Measurements from ENCODE around the gene HM13. TPM values are rescaled to one million over a fixed set of nuclear protein-coding genes. Genes with fewer than 3 reads are reported as not detected.

The HM13 gene
- total and polyA plus RNA-seq, 12 donors = 27.5 to 102 (median 34.9) TPM

- intact Hi-C loops (cut with DNase I) = no loop called here
- peak overlapping the region; percentile 36 to 70 (median 55) for H3K4me3 ChIP-seq
- TF ChIP-seq CTCF (IDR thresholded peaks at IDR 0.05) = no peak
- peaks cover 0 to 31% (median 27%) of the 10 kb centered on the region in 7 donors for H3K27me3 ChIP-seq
- no peak for DNase-seq
- peaks cover 0 to 3% (median 0%) of the 10 kb centered on the region in 9 donors for H3K36me3 ChIP-seq
- H3K9me3 ChIP-seq = no peaks in the 10 kb centered on the region
- H3K27ac ChIP-seq = peak overlapping the region in 7 of 10 donors; percentile 50 to 89 (median 81)
- ATAC-seq = no peak
- peaks cover 0 to 35% (median 10%) of the 10 kb centered on the region in 9 donors for H3K4me1 ChIP-seq
- WGBS, 2 donors = 50 to 59% methylated on average over 6 of the region's 6 CpGs
These were observed 38.0 kb upstream of the HM13 start for GRCh38 chr20:31476294-31476585.

- TF ChIP-seq CTCF (IDR thresholded peaks at IDR 0.05) = no peak
- DNase-seq = peak in 1 of 2 donors; percentile 32
- Histone ChIP-seq H3K9me3 (no peaks in the 10 kb centered on the region), H3K36me3 (peaks cover 0 to 3% (median 0%) of the 10 kb centered on the region in 9 donors), H3K4me3 (peak overlapping the region in 9 of 10 donors; percentile 47 to 70 (median 56)), H3K4me1 (peaks cover 0 to 35% (median 10%) of the 10 kb centered on the region in 9 donors), H3K27ac (peak overlapping the region in 6 of 10 donors; percentile 72 to 89 (median 82)), H3K27me3 (peaks cover 0 to 31% (median 27%) of the 10 kb centered on the region in 7 donors)
- intact Hi-C loops (cut with DNase I) = no loop called here
- peak in 1 of 8 donors; percentile 37 for ATAC-seq
- 71 to 72% methylated on average over 6 of the region's 6 CpGs for WGBS, 2 donors
These were observed 37.5 kb upstream of the HM13 start for GRCh38 chr20:31476643-31477215.

- H3K27ac ChIP-seq = peak overlapping the region in 2 of 10 donors; percentile 31 to 88
- no peak for TF ChIP-seq CTCF (IDR thresholded peaks at IDR 0.05)
- no peaks in the 10 kb centered on the region for H3K36me3 ChIP-seq
- ATAC-seq (no peak), DNase-seq (peak in 1 of 2 donors; percentile 36)
- 39 to 45% methylated on average over 36 of the region's 36 CpGs for WGBS, 2 donors
- no peak overlapping the region for H3K4me3 ChIP-seq
- intact Hi-C loops (cut with DNase I) = loop anchor here in 1 of 10 donors (2.0 kb wide), 1 partner anchor 15 kb away; no protein-coding TSS in a partner anchor
- peaks cover 0 to 36% (median 10%) of the 10 kb centered on the region in 9 donors for H3K4me1 ChIP-seq
- no peaks in the 10 kb centered on the region for H3K9me3 ChIP-seq
- peaks cover 0 to 21% (median 8%) of the 10 kb centered on the region in 7 donors for H3K27me3 ChIP-seq
These were observed 30.2 kb upstream of the HM13 start for GRCh38 chr20:31484001-31484400.

GRCh38 chr20:31485450-31486339 lies 28.5 kb upstream of the HM13 start:
- Histone ChIP-seq H3K9me3 (no peaks in the 10 kb centered on the region), H3K36me3 (no peaks in the 10 kb centered on the region), H3K4me3 (peak overlapping the region in 8 of 10 donors; percentile 14 to 46 (median 38)), H3K27me3 (peaks cover 0 to 21% (median 8%) of the 10 kb centered on the region in 7 donors), H3K27ac (peak overlapping the region; percentile 76 to 89 (median 86)), H3K4me1 (peaks cover 0 to 36% (median 10%) of the 10 kb centered on the region in 9 donors)
- TF ChIP-seq CTCF (IDR thresholded peaks at IDR 0.05) = no peak
- DNase-seq (peak; percentile 76 to 91), ATAC-seq (peak; percentile 84 to 95 (median 90))
- intact Hi-C loops (cut with DNase I) = loop anchor here in 1 of 10 donors (2.0 kb wide), 1 partner anchor 13 kb away; no protein-coding TSS in a partner anchor
- 4 to 5% methylated on average over 31 of the region's 31 CpGs for WGBS, 2 donors
